Right atrium auricular region (tissue), 2 donors: Measurements from ENCODE around the gene SLC1A1. TPM values are rescaled to one million over a fixed set of nuclear protein-coding genes. Genes with fewer than 3 reads are reported as not detected.

Experiments
- DNase-seq: peaks from one replicate; pipeline ENCODE4 v3.0.0-alpha.2; 2019; ENCODE audit warnings: low spot score
- H3K27ac ChIP-seq, 2 donors: fragments of 200-600 bp; sonication (generic); 1 replicate in 1 of 2; 2 replicates in 1 of 2; pipeline ENCODE4 v1.5.1; 2016 to 2019
- H3K27me3 ChIP-seq, 2 donors: fragments of 200-600 bp; sonication (generic); one replicate each; pipeline versions ENCODE4 v1.5.1 to v1.6.0; 2017 to 2019
- H3K36me3 ChIP-seq: fragments of 200-600 bp; sonication (generic); one replicate; pipeline ENCODE4 v1.5.1; 2016
- H3K4me1 ChIP-seq, 2 donors: fragments of 200-600 bp; sonication (generic); one replicate each; pipeline versions ENCODE4 v1.5.1 to v1.6.0; 2017 to 2019
- H3K4me3 ChIP-seq, 2 donors: fragments of 200-600 bp; sonication (generic); 1 replicate in 1 of 2; 2 replicates in 1 of 2; pipeline ENCODE4 v1.5.1; 2017 to 2019; ENCODE audit warnings: mild to moderate bottlenecking in 1 of 2, moderate library complexity in 1 of 2
- H3K9me3 ChIP-seq, 2 donors: fragments of 200-600 bp; sonication (generic); one replicate each; pipeline ENCODE4 v1.5.1; 2019
- total RNA-seq, 2 donors: library from RNA; depleted of rRNA; stranded (reverse); fragments of >200 nt; gene quantifications; one replicate each; pipeline ENCODE4 v1.1.0, GENCODE V29; 2016
- TF ChIP-seq, protein P1 (sequence below), 2 donors: fragments of 200-600 bp; sonication (generic); IDR thresholded peaks; one replicate each; pipeline ENCODE4 v1.5.1; 2019; ENCODE audit warnings: antibody characterized with exemption in 2 of 2

The SLC1A1 gene
- total RNA-seq, 2 donors from 2014 or later, result 2.6 to 2.9 TPM

DNA sequence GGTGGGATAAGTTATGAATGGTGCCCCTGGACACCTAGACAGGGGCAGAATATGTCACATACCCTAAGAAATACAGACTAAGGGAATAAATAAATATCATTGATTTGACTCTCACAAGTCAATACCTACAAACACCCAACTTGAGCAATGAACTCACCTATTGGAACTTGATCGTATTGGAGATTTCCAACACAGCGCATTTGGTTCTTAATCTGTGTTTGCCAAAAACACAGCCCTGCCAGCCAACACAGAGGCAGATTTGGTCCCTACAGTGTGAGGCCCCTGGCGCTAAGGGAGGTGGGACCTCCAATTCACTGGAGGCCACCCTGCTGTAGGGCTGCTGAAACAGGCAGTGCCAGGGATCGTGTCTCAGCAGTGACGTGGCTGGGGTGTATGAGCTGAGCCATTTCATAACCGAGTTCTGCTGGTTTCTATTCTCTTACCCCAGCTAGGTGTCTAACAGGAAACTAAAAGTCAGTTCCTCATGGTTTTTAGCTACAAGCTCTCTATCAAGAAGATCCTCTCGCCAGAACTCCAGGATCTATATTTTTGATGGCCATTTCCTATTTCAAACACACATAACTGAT lies 84.5 kb downstream of the SLC1A1 start:
- DNase-seq, result no peak
- Histone ChIP-seq H3K27me3 (no peaks in the 10 kb centered on the region), H3K4me1 (no peaks in the 10 kb centered on the region), H3K4me3 (no peak overlapping the region), H3K9me3 (no peaks in the 10 kb centered on the region), H3K36me3 (no peaks in the 10 kb centered on the region), H3K27ac (no peak overlapping the region)
- TF ChIP-seq, protein P1, sequence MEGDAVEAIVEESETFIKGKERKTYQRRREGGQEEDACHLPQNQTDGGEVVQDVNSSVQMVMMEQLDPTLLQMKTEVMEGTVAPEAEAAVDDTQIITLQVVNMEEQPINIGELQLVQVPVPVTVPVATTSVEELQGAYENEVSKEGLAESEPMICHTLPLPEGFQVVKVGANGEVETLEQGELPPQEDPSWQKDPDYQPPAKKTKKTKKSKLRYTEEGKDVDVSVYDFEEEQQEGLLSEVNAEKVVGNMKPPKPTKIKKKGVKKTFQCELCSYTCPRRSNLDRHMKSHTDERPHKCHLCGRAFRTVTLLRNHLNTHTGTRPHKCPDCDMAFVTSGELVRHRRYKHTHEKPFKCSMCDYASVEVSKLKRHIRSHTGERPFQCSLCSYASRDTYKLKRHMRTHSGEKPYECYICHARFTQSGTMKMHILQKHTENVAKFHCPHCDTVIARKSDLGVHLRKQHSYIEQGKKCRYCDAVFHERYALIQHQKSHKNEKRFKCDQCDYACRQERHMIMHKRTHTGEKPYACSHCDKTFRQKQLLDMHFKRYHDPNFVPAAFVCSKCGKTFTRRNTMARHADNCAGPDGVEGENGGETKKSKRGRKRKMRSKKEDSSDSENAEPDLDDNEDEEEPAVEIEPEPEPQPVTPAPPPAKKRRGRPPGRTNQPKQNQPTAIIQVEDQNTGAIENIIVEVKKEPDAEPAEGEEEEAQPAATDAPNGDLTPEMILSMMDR (IDR thresholded peaks at IDR 0.05), result no peak

DNA sequence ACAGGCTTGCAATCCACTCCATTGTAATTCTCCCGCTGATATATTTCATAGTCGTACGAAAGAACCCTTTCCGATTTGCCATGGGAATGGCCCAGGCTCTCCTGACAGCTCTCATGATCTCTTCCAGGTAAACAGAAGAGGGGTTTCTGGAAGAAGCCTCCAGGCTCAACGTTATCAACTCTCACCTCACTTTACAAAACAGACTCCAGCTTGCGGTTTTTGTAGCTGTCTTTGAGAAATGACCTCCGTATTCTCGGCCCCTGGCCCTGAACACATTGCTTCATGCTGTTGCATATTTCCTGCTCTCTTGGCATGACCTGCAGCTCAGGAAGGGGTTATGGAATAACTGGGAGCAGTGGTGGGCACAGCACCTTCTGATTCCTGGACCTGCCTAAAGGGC lies 85.7 kb downstream of the SLC1A1 start:
- H3K27me3 ChIP-seq, result no peaks in the 10 kb centered on the region
- DNase-seq, result no peak
- peaks cover 0 to 1% of the 10 kb centered on the region in 2 donors for H3K4me1 ChIP-seq
- TF ChIP-seq, protein P1 (IDR thresholded peaks at IDR 0.05), result no peak
- H3K9me3 ChIP-seq, result no peaks in the 10 kb centered on the region
- no peak overlapping the region for H3K27ac ChIP-seq
- H3K4me3 ChIP-seq, result no peak overlapping the region
- H3K36me3 ChIP-seq, result no peaks in the 10 kb centered on the region

DNA sequence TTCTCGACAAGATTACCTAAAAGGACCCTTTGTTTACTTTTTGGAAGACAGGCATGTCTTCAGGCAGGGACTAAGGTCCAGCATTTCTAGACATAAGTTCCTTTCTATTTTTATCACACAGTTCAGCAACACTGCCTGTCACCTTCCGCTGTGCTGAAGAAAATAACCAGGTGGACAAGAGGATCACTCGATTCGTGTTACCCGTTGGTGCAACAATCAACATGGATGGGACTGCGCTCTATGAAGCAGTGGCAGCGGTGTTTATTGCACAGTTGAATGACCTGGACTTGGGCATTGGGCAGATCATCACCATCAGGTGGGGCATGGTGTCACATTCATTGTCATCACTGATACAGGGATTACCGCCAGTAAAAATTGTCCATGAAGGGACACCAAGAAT lies 86.2 kb downstream of the SLC1A1 start:
- Histone ChIP-seq H3K36me3 (no peaks in the 10 kb centered on the region), H3K4me3 (no peak overlapping the region), H3K9me3 (no peaks in the 10 kb centered on the region), H3K27me3 (no peaks in the 10 kb centered on the region), H3K4me1 (peaks cover 0 to 6% of the 10 kb centered on the region in 2 donors), H3K27ac (no peak overlapping the region)
- TF ChIP-seq, protein P1 (IDR thresholded peaks at IDR 0.05), result no peak
- DNase-seq, result no peak

DNA sequence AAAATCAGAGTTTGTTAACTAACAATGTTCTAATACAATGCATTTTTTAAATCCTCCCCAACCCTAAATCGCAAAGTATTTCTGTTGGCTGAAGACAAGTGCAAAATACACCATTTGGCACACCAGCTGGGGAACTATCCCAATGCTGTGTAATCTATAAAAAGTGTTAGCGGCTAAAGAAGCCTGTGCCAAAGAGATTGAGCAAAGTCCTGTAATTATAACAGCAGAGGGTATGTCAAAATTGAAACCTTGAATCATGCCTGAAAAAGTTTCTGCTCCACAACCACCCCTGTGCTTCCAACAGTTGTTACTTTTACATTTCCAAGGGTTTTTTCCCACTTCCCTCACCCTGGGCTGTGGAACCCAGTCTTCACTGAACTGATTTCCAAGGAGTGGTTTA lies 88.7 kb downstream of the SLC1A1 start:
- Histone ChIP-seq H3K4me1 (peaks cover 0 to 6% of the 10 kb centered on the region in 2 donors), H3K36me3 (no peaks in the 10 kb centered on the region), H3K4me3 (no peak overlapping the region), H3K27ac (no peak overlapping the region), H3K27me3 (no peaks in the 10 kb centered on the region), H3K9me3 (no peaks in the 10 kb centered on the region)
- no peak for DNase-seq
- TF ChIP-seq, protein P1 (IDR thresholded peaks at IDR 0.05), result no peak

DNA sequence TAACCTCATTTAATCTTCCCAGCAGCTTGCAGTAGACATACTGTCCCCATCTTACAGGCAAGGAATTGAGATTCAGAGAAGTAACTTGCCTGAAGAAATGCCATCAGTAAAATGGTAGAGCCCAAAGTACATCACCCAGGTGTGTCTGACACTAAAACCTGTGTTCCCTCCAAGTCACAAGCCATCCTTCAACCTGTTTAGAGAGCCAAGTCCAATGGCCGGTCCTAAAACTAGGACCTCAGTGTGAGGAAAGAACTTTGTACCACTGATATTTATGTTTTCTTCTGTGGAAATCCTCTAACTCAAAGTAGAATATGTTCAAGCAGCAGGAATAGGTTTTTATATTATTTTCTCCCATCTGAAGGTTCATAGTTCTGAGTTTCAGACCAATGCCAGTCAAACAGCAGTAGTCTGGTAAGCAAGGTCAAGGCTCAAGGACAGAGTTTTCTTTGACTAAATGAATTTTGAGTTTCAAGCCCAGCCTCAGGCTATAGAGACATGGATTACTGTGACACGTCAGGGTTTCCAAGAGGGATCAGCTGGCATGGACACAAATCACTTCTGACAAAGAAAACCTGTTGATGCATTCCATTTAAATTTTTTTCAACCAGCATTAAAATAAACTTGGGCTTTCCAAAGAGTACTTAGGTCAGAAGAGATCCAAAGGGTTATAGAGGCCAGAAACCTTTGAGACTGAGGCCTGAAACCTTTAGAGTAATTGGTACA lies 90.9 kb downstream of the SLC1A1 start:
- no peak for DNase-seq
- TF ChIP-seq, protein P1 (IDR thresholded peaks at IDR 0.05), result no peak
- Histone ChIP-seq H3K36me3 (no peaks in the 10 kb centered on the region), H3K27ac (peak overlapping the region in 1 of 2 donors; percentile 13), H3K4me1 (peaks cover 0 to 6% of the 10 kb centered on the region in 2 donors), H3K4me3 (no peak overlapping the region), H3K9me3 (no peaks in the 10 kb centered on the region), H3K27me3 (no peaks in the 10 kb centered on the region)
